ENCODE data around the gene DLL4. TPM values are rescaled to one million over a fixed set of nuclear protein-coding genes. Genes with fewer than 3 reads are reported as not detected.
A peak's percentile ranks its signal among the peaks of the same experiment; 100 is the strongest.

DLL4 gene
- total RNA-seq, 2 experiments from 2014 or later = 0.15 to 0.19 TPM

GRCh38 chr15:40930430-40931299 is 1.5 kb downstream of the DLL4 start:
- intact Hi-C loops (cut with micrococcal nuclease; ENCODE audit: unreplicated experiment) = no loop called here
- H3K79me2 ChIP-seq (ENCODE audit: insufficient read depth, low read depth, low read length) = no peaks in the 10 kb centered on the region
- H3K4me2 ChIP-seq (ENCODE audit: low read length) = peak overlapping the region; percentile 55
- TF ChIP-seq CTCF (conservative IDR thresholded peaks at IDR 0.05; ENCODE audit: low read length) = peak; percentile 87
- TF ChIP-seq EZH2phosphoT487 (IDR thresholded peaks at IDR 0.05; ENCODE audit: borderline replicate concordance, low read depth, low read length) = no peak
- no peaks in the 10 kb centered on the region for H3K9me3 ChIP-seq (ENCODE audit: low read length)
- H3K27ac ChIP-seq (ENCODE audit: low read depth, low read length, poor library complexity, severe bottlenecking) = no peak overlapping the region
- H4K20me1 ChIP-seq (ENCODE audit: insufficient read depth, low read length) = no peaks in the 10 kb centered on the region
- H3K4me1 ChIP-seq (ENCODE audit: insufficient read depth, low read length, poor library complexity, severe bottlenecking) = peaks cover 26% of the 10 kb centered on the region
- no peak overlapping the region for H2AFZ ChIP-seq (ENCODE audit: low read length)
- POLR2A ChIA-PET = interaction anchor here (0.6 kb wide), 1 partner anchor 18 kb away, joined by 3 read pairs; no protein-coding TSS in a partner anchor
- DNase-seq (ENCODE audit: low spot score) = peak; percentile 54
- peak overlapping the region; percentile 35 for H3K4me3 ChIP-seq (ENCODE audit: low read depth, low read length, poor library complexity, severe bottlenecking)
- CTCF ChIA-PET (ENCODE audit: unreplicated experiment) = interaction anchor here (0.6 to 1.6 kb wide), 2 partner anchors 11 to 166 kb away, joined by 9 to 15 read pairs; no protein-coding TSS in a partner anchor
- no TSS peak for BruUV-seq (replicated peaks)
- H3K36me3 ChIP-seq (ENCODE audit: insufficient read depth, low read length) = no peaks in the 10 kb centered on the region
- no peaks in the 10 kb centered on the region for H3K9me2 ChIP-seq (ENCODE audit: insufficient read depth, low read length)

GRCh38 chr15:40931300-40932142 is 2.4 kb downstream of the DLL4 start:
- Histone ChIP-seq H3K4me1 (ENCODE audit: insufficient read depth, low read length, poor library complexity, severe bottlenecking) (peaks cover 26% of the 10 kb centered on the region), H3K27ac (ENCODE audit: low read depth, low read length, poor library complexity, severe bottlenecking) (no peak overlapping the region), H4K20me1 (ENCODE audit: insufficient read depth, low read length) (no peaks in the 10 kb centered on the region), H3K9me3 (ENCODE audit: low read length) (no peaks in the 10 kb centered on the region), H3K4me3 (ENCODE audit: low read depth, low read length, poor library complexity, severe bottlenecking) (no peak overlapping the region), H3K79me2 (ENCODE audit: insufficient read depth, low read depth, low read length) (no peaks in the 10 kb centered on the region), H3K36me3 (ENCODE audit: insufficient read depth, low read length) (no peaks in the 10 kb centered on the region), H2AFZ (ENCODE audit: low read length) (no peak overlapping the region), H3K4me2 (ENCODE audit: low read length) (no peak overlapping the region), H3K9me2 (ENCODE audit: insufficient read depth, low read length) (no peaks in the 10 kb centered on the region)
- POLR2A ChIA-PET = interaction anchor here (0.6 kb wide), 2 partner anchors 32 to 45 kb away, joined by 3 to 4 read pairs; no protein-coding TSS in a partner anchor
- TF ChIP-seq EZH2phosphoT487 (IDR thresholded peaks at IDR 0.05; ENCODE audit: borderline replicate concordance, low read depth, low read length) (no peak), CTCF (conservative IDR thresholded peaks at IDR 0.05; ENCODE audit: low read length) (no peak)
- DNase-seq (ENCODE audit: low spot score) = no peak
- CTCF ChIA-PET (ENCODE audit: unreplicated experiment) = interaction anchor here (1.6 kb wide), 1 partner anchor 10 kb away, joined by 9 read pairs; no protein-coding TSS in a partner anchor
- intact Hi-C loops (cut with micrococcal nuclease; ENCODE audit: unreplicated experiment) = no loop called here
- BruUV-seq (replicated peaks) = no TSS peak
